PC-9 (cell line): ENCODE measurements around the gene CLTCL1.

ENCODE experiments used
- CTCF ChIP-seq: fragments of 200-600 bp; sonication (generic); conservative IDR thresholded peaks from 2 replicates; pipeline ENCODE4 v1.6.1; 2017; ENCODE audit warnings: mixed run types, antibody characterized with exemption, mild to moderate bottlenecking, moderate library complexity
- EZH2 ChIP-seq: fragments of 200-600 bp; sonication (generic); IDR thresholded peaks from 2 replicates; pipeline ENCODE4 v1.8.0; 2017; ENCODE audit warnings: antibody characterized with exemption, low read depth

- TF ChIP-seq CTCF = no peak
- TF ChIP-seq EZH2 = no peak
Measured at GRCh38 chr22:19193879-19194278, 97.6 kb downstream of the CLTCL1 start.
